ENCODE measurements around the gene MRPL37. TPM values are rescaled to one million over a fixed set of nuclear protein-coding genes. Genes with fewer than 3 reads are reported as not detected.

MRPL37 gene
- total RNA-seq, 1 experiment from 2014 or later, result 138 TPM

DNA sequence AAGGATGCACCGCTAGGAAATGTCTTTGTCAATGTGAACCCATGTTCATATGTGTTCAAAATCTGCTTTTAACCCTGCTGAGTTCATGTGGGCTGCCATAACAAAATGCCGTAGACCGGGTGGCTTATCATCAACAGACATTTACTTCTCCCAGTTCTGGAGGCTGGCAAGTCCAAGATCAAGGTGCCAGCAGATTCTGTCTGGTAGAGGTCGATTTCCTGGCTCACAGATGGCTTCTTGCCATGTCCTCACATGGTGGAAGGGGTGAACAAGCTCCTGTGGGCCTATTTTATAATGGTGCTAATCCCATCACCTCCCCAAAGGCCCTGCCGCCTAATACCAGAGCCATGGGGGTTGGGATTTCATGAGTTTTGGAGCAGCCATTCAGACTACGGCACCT, 42.6 kb upstream of the MRPL37 start:
- Histone ChIP-seq H3K4me1 (ENCODE audit: control insufficient read depth, insufficient read depth, low read length) (no peaks in the 10 kb centered on the region), H3K4me3 (ENCODE audit: low read depth in 2 of 2, low read length in 2 of 2) (no peak overlapping the region), H3K27ac (ENCODE audit: low read length) (no peak overlapping the region), H3K9me3 (ENCODE audit: control insufficient read depth, insufficient read depth, low read depth, low read length) (no peaks in the 10 kb centered on the region), H3K27me3 (ENCODE audit: control insufficient read depth, insufficient read depth, low read length) (no peaks in the 10 kb centered on the region), H3K36me3 (ENCODE audit: control insufficient read depth, insufficient read depth, low read length) (no peaks in the 10 kb centered on the region)
- in situ Hi-C loops (cut with HindIII; ENCODE audit: low pct_unique_long_range_greater_than_20kb, low sequenced_read_pairs) (no loop called here), intact Hi-C loops (cut with micrococcal nuclease; ENCODE audit: unreplicated experiment) (no loop called here)
- TF ChIP-seq SIN3A (IDR thresholded peaks at IDR 0.05; ENCODE audit: borderline replicate concordance, insufficient read depth, low read depth, low read length) (no peak), POLR2AphosphoS5 (IDR thresholded peaks at IDR 0.05; ENCODE audit: low read depth, low read length) (no peak), TCF7L2 (IDR thresholded peaks at IDR 0.05; ENCODE audit: low read depth, low read length) (no peak)
- TF ChIP-seq, protein P1, sequence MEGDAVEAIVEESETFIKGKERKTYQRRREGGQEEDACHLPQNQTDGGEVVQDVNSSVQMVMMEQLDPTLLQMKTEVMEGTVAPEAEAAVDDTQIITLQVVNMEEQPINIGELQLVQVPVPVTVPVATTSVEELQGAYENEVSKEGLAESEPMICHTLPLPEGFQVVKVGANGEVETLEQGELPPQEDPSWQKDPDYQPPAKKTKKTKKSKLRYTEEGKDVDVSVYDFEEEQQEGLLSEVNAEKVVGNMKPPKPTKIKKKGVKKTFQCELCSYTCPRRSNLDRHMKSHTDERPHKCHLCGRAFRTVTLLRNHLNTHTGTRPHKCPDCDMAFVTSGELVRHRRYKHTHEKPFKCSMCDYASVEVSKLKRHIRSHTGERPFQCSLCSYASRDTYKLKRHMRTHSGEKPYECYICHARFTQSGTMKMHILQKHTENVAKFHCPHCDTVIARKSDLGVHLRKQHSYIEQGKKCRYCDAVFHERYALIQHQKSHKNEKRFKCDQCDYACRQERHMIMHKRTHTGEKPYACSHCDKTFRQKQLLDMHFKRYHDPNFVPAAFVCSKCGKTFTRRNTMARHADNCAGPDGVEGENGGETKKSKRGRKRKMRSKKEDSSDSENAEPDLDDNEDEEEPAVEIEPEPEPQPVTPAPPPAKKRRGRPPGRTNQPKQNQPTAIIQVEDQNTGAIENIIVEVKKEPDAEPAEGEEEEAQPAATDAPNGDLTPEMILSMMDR (IDR thresholded peaks at IDR 0.05), result no peak
- TF ChIP-seq, protein P2, sequence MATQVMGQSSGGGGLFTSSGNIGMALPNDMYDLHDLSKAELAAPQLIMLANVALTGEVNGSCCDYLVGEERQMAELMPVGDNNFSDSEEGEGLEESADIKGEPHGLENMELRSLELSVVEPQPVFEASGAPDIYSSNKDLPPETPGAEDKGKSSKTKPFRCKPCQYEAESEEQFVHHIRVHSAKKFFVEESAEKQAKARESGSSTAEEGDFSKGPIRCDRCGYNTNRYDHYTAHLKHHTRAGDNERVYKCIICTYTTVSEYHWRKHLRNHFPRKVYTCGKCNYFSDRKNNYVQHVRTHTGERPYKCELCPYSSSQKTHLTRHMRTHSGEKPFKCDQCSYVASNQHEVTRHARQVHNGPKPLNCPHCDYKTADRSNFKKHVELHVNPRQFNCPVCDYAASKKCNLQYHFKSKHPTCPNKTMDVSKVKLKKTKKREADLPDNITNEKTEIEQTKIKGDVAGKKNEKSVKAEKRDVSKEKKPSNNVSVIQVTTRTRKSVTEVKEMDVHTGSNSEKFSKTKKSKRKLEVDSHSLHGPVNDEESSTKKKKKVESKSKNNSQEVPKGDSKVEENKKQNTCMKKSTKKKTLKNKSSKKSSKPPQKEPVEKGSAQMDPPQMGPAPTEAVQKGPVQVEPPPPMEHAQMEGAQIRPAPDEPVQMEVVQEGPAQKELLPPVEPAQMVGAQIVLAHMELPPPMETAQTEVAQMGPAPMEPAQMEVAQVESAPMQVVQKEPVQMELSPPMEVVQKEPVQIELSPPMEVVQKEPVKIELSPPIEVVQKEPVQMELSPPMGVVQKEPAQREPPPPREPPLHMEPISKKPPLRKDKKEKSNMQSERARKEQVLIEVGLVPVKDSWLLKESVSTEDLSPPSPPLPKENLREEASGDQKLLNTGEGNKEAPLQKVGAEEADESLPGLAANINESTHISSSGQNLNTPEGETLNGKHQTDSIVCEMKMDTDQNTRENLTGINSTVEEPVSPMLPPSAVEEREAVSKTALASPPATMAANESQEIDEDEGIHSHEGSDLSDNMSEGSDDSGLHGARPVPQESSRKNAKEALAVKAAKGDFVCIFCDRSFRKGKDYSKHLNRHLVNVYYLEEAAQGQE (IDR thresholded peaks at IDR 0.05; ENCODE audit: insufficient read depth in 1 of 2, low read depth in 2 of 2, low read length in 1 of 2), result no peak
- ATAC-seq (no peak), DNase-seq (ENCODE audit: low read depth, low spot score) (no peak)
- ChIA-PET POLR2A (interaction anchor here (0.7 kb wide), 1 partner anchor 212 kb away, joined by 4 read pairs; the partner anchor contains the start of gene IFT25), CTCF (no interaction called here)
- BruUV-seq (replicated peaks), result no TSS peak

DNA sequence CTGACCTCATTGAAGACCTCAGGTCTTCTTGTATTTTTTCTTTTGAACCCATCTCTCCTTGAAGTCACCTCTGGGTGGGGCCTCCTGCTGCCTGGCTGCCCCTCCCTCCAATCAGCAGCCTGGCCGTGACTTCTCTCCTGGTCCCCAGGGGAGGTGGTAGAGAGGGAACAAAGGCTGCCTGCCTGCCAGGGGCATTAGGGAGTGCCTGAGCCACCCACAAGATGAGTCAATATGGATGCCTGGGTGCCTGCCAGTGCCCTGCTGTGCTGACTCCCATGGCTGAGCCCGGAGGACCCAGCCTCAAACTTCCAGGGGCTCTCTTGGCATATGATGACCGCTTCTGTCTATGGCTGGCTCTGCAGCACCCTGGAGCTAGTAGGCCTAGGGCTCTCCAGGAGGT, 41.9 kb upstream of the MRPL37 start:
- TF ChIP-seq, protein P1 (IDR thresholded peaks at IDR 0.05), result no peak
- TF ChIP-seq, protein P2 (IDR thresholded peaks at IDR 0.05; ENCODE audit: insufficient read depth in 1 of 2, low read depth in 2 of 2, low read length in 1 of 2), result no peak
- TF ChIP-seq TCF7L2 (IDR thresholded peaks at IDR 0.05; ENCODE audit: low read depth, low read length), result no peak
- ChIA-PET CTCF (no interaction called here), POLR2A (no interaction called here)
- Histone ChIP-seq H3K9me3 (ENCODE audit: control insufficient read depth, insufficient read depth, low read depth, low read length) (no peaks in the 10 kb centered on the region), H3K27me3 (ENCODE audit: control insufficient read depth, insufficient read depth, low read length) (no peaks in the 10 kb centered on the region), H3K4me1 (ENCODE audit: control insufficient read depth, insufficient read depth, low read length) (no peaks in the 10 kb centered on the region), H3K36me3 (ENCODE audit: control insufficient read depth, insufficient read depth, low read length) (no peaks in the 10 kb centered on the region), H3K4me3 (ENCODE audit: low read depth in 2 of 2, low read length in 2 of 2) (no peak overlapping the region), H3K27ac (ENCODE audit: low read length) (no peak overlapping the region)
- intact Hi-C loops (cut with micrococcal nuclease; ENCODE audit: unreplicated experiment), result no loop called here
- ATAC-seq (peak; percentile 55; the same call in 1 of the 2 replicates), DNase-seq (ENCODE audit: low read depth, low spot score) (no peak)
- BruUV-seq (replicated peaks), result no TSS peak
- in situ Hi-C loops (cut with HindIII; ENCODE audit: low pct_unique_long_range_greater_than_20kb, low sequenced_read_pairs), result no loop called here

Data from Panc1 (cell line).